HepG2 (cell line): ENCODE measurements around the gene LMTK2. TPM values are rescaled to one million over a fixed set of nuclear protein-coding genes. Genes with fewer than 3 reads are reported as not detected.
A peak's percentile ranks its signal among the peaks of the same experiment; 100 is the strongest.

Experiments
- ARID2 ChIP-seq: sonication (generic); formaldehyde crosslinking; IDR thresholded peaks from 2 replicates; pipeline ENCODE4 v1.8.1; 2022; ENCODE audit warnings: mild to moderate bottlenecking, missing genetic modification reagents, borderline replicate concordance
- EP300 ChIP-seq, 3 experiments: sonication (generic) in 1 of 3; formaldehyde crosslinking in 1 of 3; IDR thresholded peaks; 2 replicates each; pipeline versions ENCODE4 v1.5.1 to v1.6.1; 2011 to 2020; ENCODE audit warnings: low read depth in 2 of 3, low read length in 2 of 3, borderline replicate concordance in 1 of 3, improper control_type of control experiment in 1 of 3, mild to moderate bottlenecking in 1 of 3, missing genetic modification reagents in 1 of 3, moderate library complexity in 1 of 3
- LCORL ChIP-seq, 2 experiments: fragments of 450-650 bp in 1 of 2; sonication (generic) in 1 of 2; formaldehyde crosslinking in 1 of 2; IDR thresholded peaks; 2 replicates each; pipeline versions ENCODE4 v1.5.0 to v1.6.1; 2017 to 2020; ENCODE audit warnings: antibody characterized with exemption in 1 of 2, missing genetic modification reagents in 1 of 2
- MEIS1 ChIP-seq: sonication (generic); formaldehyde crosslinking; IDR thresholded peaks from 2 replicates; pipeline ENCODE4 v1.9.0; 2021; ENCODE audit warnings: mild to moderate bottlenecking, missing genetic modification reagents, moderate library complexity, borderline replicate concordance
- MZF1 ChIP-seq: sonication (generic); formaldehyde crosslinking; IDR thresholded peaks from 2 replicates; pipeline ENCODE4 v1.8.1; 2023; ENCODE audit warnings: mild to moderate bottlenecking, missing genetic modification reagents, borderline replicate concordance
- NFE2 ChIP-seq: sonication (generic); formaldehyde crosslinking; IDR thresholded peaks from 2 replicates; pipeline ENCODE4 v1.4.0; 2020; ENCODE audit warnings: missing genetic modification reagents
- PHB2 ChIP-seq: fragments of 450-650 bp; IDR thresholded peaks from 2 replicates; pipeline ENCODE4 v1.6.1; 2018; ENCODE audit not compliant: partially characterized antibody
- SP2 ChIP-seq: sonication (generic); formaldehyde crosslinking; IDR thresholded peaks from 2 replicates; pipeline ENCODE4 v1.5.1; 2020; ENCODE audit warnings: mild to moderate bottlenecking, missing genetic modification reagents
- ZFP36L1 ChIP-seq: sonication (generic); formaldehyde crosslinking; IDR thresholded peaks from 2 replicates; pipeline ENCODE4 v1.8.0; 2022; ENCODE audit warnings: mild to moderate bottlenecking, missing genetic modification reagents, moderate library complexity
- ZNF318 ChIP-seq: sonication (generic); formaldehyde crosslinking; IDR thresholded peaks from 2 replicates; pipeline ENCODE4 v1.4.0; 2020; ENCODE audit warnings: mild to moderate bottlenecking, missing genetic modification reagents
- ZNF563 ChIP-seq: sonication (generic); formaldehyde crosslinking; IDR thresholded peaks from 2 replicates; pipeline ENCODE4 v1.8.0; 2022; ENCODE audit warnings: mild to moderate bottlenecking, moderate library complexity, missing genetic modification reagents
- ZNF761 ChIP-seq: sonication (generic); formaldehyde crosslinking; conservative IDR thresholded peaks from 2 replicates; pipeline ENCODE4 v1.4.0; 2020; ENCODE audit warnings: mild to moderate bottlenecking, missing genetic modification reagents
- polyA plus RNA-seq, 8 experiments: library from polyadenylated mRNA; depleted of rRNA in 3 of 8; stranded (reverse) in 7 of 8; unstranded in 1 of 8; fragments of >200 nt; fragmentation: Illumina TruSeq in 4 of 8; extraction: Trizol in 4 of 8; gene quantifications; 2 replicates each; pipeline versions ENCODE4 v1.2.1 to v1.2.3, GENCODE V29; 2011 to 2016; ENCODE audit warnings: low read depth in 4 of 8, missing spikeins in 1 of 8, mixed read lengths in 1 of 8; ENCODE audit not compliant: insufficient read depth in 1 of 8
- total RNA-seq, 5 experiments: library from RNA; depleted of rRNA; stranded (reverse); fragments of >200 nt; fragmentation: Illumina TruSeq; extraction: Trizol; gene quantifications; 2 replicates each; pipeline ENCODE4 v1.2.3, GENCODE V29; 2016; ENCODE audit warnings: low read depth in 1 of 5
- TF ChIP-seq, protein P1 (sequence below): sonication (generic); formaldehyde crosslinking; IDR thresholded peaks from 2 replicates; pipeline ENCODE4 v1.9.0; 2021; ENCODE audit warnings: missing genetic modification reagents, borderline replicate concordance
- TF ChIP-seq, protein P2 (sequence below): sonication (generic); formaldehyde crosslinking; IDR thresholded peaks from 2 replicates; pipeline ENCODE4 v1.4.0; 2020; ENCODE audit warnings: missing genetic modification reagents

Gene LMTK2
- total and polyA plus RNA-seq, 2 of the 13 experiments (the other 11 are each of a cell fraction or from before 2014, with no cell fraction given) = 9.5 to 11.7 TPM

- TF ChIP-seq ZNF318 (CRISPR knock-in tag) (0 out of 2 replicates have a peak, but pooled peaks have one; percentile 18), EP300 (IDR thresholded peaks at IDR 0.05; ENCODE audit: low read depth in 2 of 2, low read length in 2 of 2) (no peak), EP300 (CRISPR knock-in tag; IDR thresholded peaks at IDR 0.05; ENCODE audit: borderline replicate concordance) (no peak; the same call in 1 of the 2 replicates), MZF1 (CRISPR knock-in tag) (no peak), NFE2 (no peak), SP2 (CRISPR knock-in tag) (peak; percentile 99), ZNF761 (CRISPR knock-in tag) (peak; percentile 54; the same call in 1 of the 2 replicates), LCORL (IDR thresholded peaks at IDR 0.05) (no peak), LCORL (CRISPR knock-in tag; IDR thresholded peaks at IDR 0.05) (peak; percentile 73; the same call in 1 of the 2 replicates), ZFP36L1 (CRISPR knock-in tag) (no peak), MEIS1 (no peak), ZNF563 (CRISPR knock-in tag) (peak; percentile 83; the same call in 1 of the 2 replicates), ARID2 (CRISPR knock-in tag) (no peak), PHB2 (no peak)
- TF ChIP-seq, protein P1, sequence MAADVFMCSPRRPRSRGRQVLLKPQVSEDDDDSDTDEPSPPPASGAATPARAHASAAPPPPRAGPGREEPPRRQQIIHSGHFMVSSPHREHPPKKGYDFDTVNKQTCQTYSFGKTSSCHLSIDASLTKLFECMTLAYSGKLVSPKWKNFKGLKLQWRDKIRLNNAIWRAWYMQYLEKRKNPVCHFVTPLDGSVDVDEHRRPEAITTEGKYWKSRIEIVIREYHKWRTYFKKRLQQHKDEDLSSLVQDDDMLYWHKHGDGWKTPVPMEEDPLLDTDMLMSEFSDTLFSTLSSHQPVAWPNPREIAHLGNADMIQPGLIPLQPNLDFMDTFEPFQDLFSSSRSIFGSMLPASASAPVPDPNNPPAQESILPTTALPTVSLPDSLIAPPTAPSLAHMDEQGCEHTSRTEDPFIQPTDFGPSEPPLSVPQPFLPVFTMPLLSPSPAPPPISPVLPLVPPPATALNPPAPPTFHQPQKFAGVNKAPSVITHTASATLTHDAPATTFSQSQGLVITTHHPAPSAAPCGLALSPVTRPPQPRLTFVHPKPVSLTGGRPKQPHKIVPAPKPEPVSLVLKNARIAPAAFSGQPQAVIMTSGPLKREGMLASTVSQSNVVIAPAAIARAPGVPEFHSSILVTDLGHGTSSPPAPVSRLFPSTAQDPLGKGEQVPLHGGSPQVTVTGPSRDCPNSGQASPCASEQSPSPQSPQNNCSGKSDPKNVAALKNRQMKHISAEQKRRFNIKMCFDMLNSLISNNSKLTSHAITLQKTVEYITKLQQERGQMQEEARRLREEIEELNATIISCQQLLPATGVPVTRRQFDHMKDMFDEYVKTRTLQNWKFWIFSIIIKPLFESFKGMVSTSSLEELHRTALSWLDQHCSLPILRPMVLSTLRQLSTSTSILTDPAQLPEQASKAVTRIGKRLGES (CRISPR knock-in tag) = no peak
- TF ChIP-seq, protein P2, sequence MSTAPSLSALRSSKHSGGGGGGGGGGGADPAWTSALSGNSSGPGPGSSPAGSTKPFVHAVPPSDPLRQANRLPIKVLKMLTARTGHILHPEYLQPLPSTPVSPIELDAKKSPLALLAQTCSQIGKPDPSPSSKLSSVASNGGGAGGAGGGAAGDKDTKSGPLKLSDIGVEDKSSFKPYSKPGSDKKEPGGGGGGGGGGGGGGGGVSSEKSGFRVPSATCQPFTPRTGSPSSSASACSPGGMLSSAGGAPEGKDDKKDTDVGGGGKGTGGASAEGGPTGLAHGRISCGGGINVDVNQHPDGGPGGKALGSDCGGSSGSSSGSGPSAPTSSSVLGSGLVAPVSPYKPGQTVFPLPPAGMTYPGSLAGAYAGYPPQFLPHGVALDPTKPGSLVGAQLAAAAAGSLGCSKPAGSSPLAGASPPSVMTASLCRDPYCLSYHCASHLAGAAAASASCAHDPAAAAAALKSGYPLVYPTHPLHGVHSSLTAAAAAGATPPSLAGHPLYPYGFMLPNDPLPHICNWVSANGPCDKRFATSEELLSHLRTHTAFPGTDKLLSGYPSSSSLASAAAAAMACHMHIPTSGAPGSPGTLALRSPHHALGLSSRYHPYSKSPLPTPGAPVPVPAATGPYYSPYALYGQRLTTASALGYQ (CRISPR knock-in tag) = no peak; the same call in 1 of the 2 replicates
These were observed 145.2 kb downstream of the LMTK2 start, which contains the start of gene TECPR1 (continued) for GRCh38 chr7:98251601-98252424.
